ENCODE results near the gene CREBL2.

The CREBL2 gene

GRCh38 chr12:12620730-12621315 lies 9.1 kb downstream of the CREBL2 start:
- H4K20me1 ChIP-seq (ENCODE audit: control insufficient read depth, insufficient read depth, low read depth, low read length), result no peaks in the 10 kb centered on the region

GRCh38 chr12:12622418-12622817 lies 10.7 kb downstream of the CREBL2 start:
- Histone ChIP-seq H3K79me2 (ENCODE audit: control insufficient read depth, low read length) (no peaks in the 10 kb centered on the region), H3K9me3 (ENCODE audit: control insufficient read depth, insufficient read depth, low read length) (no peaks in the 10 kb centered on the region), H3F3A (ENCODE audit: control insufficient read depth, insufficient read depth) (no peaks in the 10 kb centered on the region), H3K36me3 (ENCODE audit: control insufficient read depth, low read length) (no peaks in the 10 kb centered on the region), H3K27ac (ENCODE audit: low read depth, low read length) (no peak overlapping the region), H3K4me1 (ENCODE audit: control insufficient read depth, low read length) (no peaks in the 10 kb centered on the region), H3K4me2 (ENCODE audit: low read length) (no peak overlapping the region), H3K27me3 (ENCODE audit: control insufficient read depth, low read length) (no peaks in the 10 kb centered on the region), H3K9me2 (replicated peaks; ENCODE audit: control insufficient read depth, low read length) (no peaks in the 10 kb centered on the region), H3K4me3 (ENCODE audit: low read length) (no peak overlapping the region), H4K20me1 (ENCODE audit: control insufficient read depth, insufficient read depth, low read depth, low read length) (no peaks in the 10 kb centered on the region)
- TF ChIP-seq EZH2phosphoT487 (IDR thresholded peaks at IDR 0.05; ENCODE audit: borderline replicate concordance, low read length) (no peak), CTCF (IDR thresholded peaks at IDR 0.05; ENCODE audit: low read depth, low read length, poor library complexity, severe bottlenecking) (no peak)

More at GRCh38 chr12:12620730-12621315, 9.1 kb downstream of the CREBL2 start:
- H3K27me3 ChIP-seq (ENCODE audit: control insufficient read depth, low read length), result no peaks in the 10 kb centered on the region
- TF ChIP-seq CTCF (IDR thresholded peaks at IDR 0.05; ENCODE audit: low read depth, low read length, poor library complexity, severe bottlenecking) (no peak), EZH2phosphoT487 (IDR thresholded peaks at IDR 0.05; ENCODE audit: borderline replicate concordance, low read length) (no peak)
- H3K9me2 ChIP-seq (replicated peaks; ENCODE audit: control insufficient read depth, low read length), result no peaks in the 10 kb centered on the region
- H3F3A ChIP-seq (ENCODE audit: control insufficient read depth, insufficient read depth), result no peaks in the 10 kb centered on the region
- H3K4me3 ChIP-seq (ENCODE audit: low read length), result no peak overlapping the region
- H3K4me1 ChIP-seq (ENCODE audit: control insufficient read depth, low read length), result no peaks in the 10 kb centered on the region
- H3K27ac ChIP-seq (ENCODE audit: low read depth, low read length), result no peak overlapping the region
- no peaks in the 10 kb centered on the region for H3K36me3 ChIP-seq (ENCODE audit: control insufficient read depth, low read length)
- H3K4me2 ChIP-seq (ENCODE audit: low read length), result no peak overlapping the region
- H3K79me2 ChIP-seq (ENCODE audit: control insufficient read depth, low read length), result no peaks in the 10 kb centered on the region
- no peaks in the 10 kb centered on the region for H3K9me3 ChIP-seq (ENCODE audit: control insufficient read depth, insufficient read depth, low read length)

GRCh38 chr12:12624498-12624992 lies 12.9 kb downstream of the CREBL2 start:
- Histone ChIP-seq H3K4me3 (ENCODE audit: low read length) (no peak overlapping the region), H3K4me2 (ENCODE audit: low read length) (no peak overlapping the region), H3K27ac (ENCODE audit: low read depth, low read length) (no peak overlapping the region), H3K79me2 (ENCODE audit: control insufficient read depth, low read length) (0 out of 2 replicates have a peak, but pooled peaks cover 2% of the 10 kb centered on the region), H3K36me3 (ENCODE audit: control insufficient read depth, low read length) (no peaks in the 10 kb centered on the region), H4K20me1 (ENCODE audit: control insufficient read depth, insufficient read depth, low read depth, low read length) (no peaks in the 10 kb centered on the region), H3K4me1 (ENCODE audit: control insufficient read depth, low read length) (no peaks in the 10 kb centered on the region), H3F3A (ENCODE audit: control insufficient read depth, insufficient read depth) (no peaks in the 10 kb centered on the region), H3K9me3 (ENCODE audit: control insufficient read depth, insufficient read depth, low read length) (no peaks in the 10 kb centered on the region), H3K27me3 (ENCODE audit: control insufficient read depth, low read length) (no peaks in the 10 kb centered on the region), H3K9me2 (replicated peaks; ENCODE audit: control insufficient read depth, low read length) (no peaks in the 10 kb centered on the region)
- no peak for TF ChIP-seq EZH2phosphoT487 (IDR thresholded peaks at IDR 0.05; ENCODE audit: borderline replicate concordance, low read length)
- TF ChIP-seq CTCF (IDR thresholded peaks at IDR 0.05; ENCODE audit: low read depth, low read length, poor library complexity, severe bottlenecking), result no peak

Data from DOHH2 (cell line).